Gastroesophageal sphincter (tissue), 3 donors: ENCODE measurements around the gene PDHB.

Experiments used
- CTCF ChIP-seq, 4 experiments: fragments of 200-600 bp in 2 of 4; fragments of 450-650 bp in 2 of 4; sonication (generic) in 1 of 4; IDR thresholded peaks; one replicate each; pipeline ENCODE4 v1.5.1; 2017 to 2019; ENCODE audit warnings: antibody characterized with exemption in 4 of 4, mild to moderate bottlenecking in 2 of 4, moderate library complexity in 2 of 4
- EP300 ChIP-seq: sonication (generic); formaldehyde crosslinking; IDR thresholded peaks from one replicate; pipeline ENCODE4 v1.6.1; 2017; ENCODE audit warnings: antibody characterized with exemption, mild to moderate bottlenecking
- POLR2A ChIP-seq, 2 donors: fragments of 450-650 bp; IDR thresholded peaks; one replicate each; pipeline ENCODE4 v1.6.1; 2017; ENCODE audit warnings: antibody characterized with exemption in 2 of 2, mild to moderate bottlenecking in 2 of 2, moderate library complexity in 1 of 2

GRCh38 chr3:58416191-58416590 is 17.4 kb downstream of the PDHB start:
- TF ChIP-seq CTCF (IDR thresholded peaks at IDR 0.05), result no peak
- no peak for TF ChIP-seq POLR2A (IDR thresholded peaks at IDR 0.05)
- no peak for TF ChIP-seq EP300
